HepG2 (cell line): Measurements from ENCODE around the gene THOC2. TPM values are rescaled to one million over a fixed set of nuclear protein-coding genes. Genes with fewer than 3 reads are reported as not detected.

Experiments used
- ATAC-seq: fragments of 200-7000 bp; cut with Tn5 transposase; 3 replicates; pipeline ENCODE4 v1.9.1; 2020; ENCODE audit warnings: mild to moderate bottlenecking, moderate library complexity
- Bru-seq: library from RNA; stranded (reverse); fragments of 400-500 nt; gene quantifications from one replicate; lab custom pipeline; 2021; lab: Mats Ljungman, UMichigan
- BruChase-seq, 2 experiments: library from RNA; stranded (reverse); fragments of 400-500 nt; gene quantifications; one replicate each; lab custom pipeline; 2021; lab: Mats Ljungman, UMichigan
- BruUV-seq: library from RNA; stranded (reverse); fragments of 400-500 nt; replicated peaks from 2 replicates; lab custom pipeline; 2021; lab: Mats Ljungman, UMichigan
- CTCF ChIA-PET: fragments of 300-600 bp; formaldehyde crosslinking; extraction: SDS; loops from one replicate; lab custom pipeline; 2021; ENCODE audit warnings: low total read pairs, inconsistent platforms, low intra/inter-chr PET ratio; lab: Yijun Ruan, JAX
- POLR2A ChIA-PET: fragments of 350-600 bp; sonication (Branson Sonifier 250); formaldehyde crosslinking; loops from one replicate; lab custom pipeline; 2020; ENCODE audit warnings: antibody characterized with exemption, inconsistent platforms; lab: Yijun Ruan, JAX
- DNase-seq: peaks from one replicate; pipeline ENCODE4 v3.0.0-alpha.2; 2015; ENCODE audit warnings: low spot score
- FAIRE-seq: peaks from 3 replicates; lab custom pipeline; 2011; peaks lifted over from hg19 to GRCh38; lab: Jason Lieb, UNC
- H2AFZ ChIP-seq: one replicate; pipeline ENCODE4 v1.6.1; 2011; ENCODE audit warnings: low read length, inconsistent platforms
- H3K27ac ChIP-seq: fragments of 300-600 bp; 3 replicates; pipeline ENCODE4 v1.8.0; 2011; ENCODE audit warnings: mixed run types, mild to moderate bottlenecking, mixed read lengths, low read length, inconsistent platforms; ENCODE audit not compliant: insufficient read depth; ENCODE audit errors: extremely low read length
- H3K27me3 ChIP-seq, 2 experiments: fragments of 200-600 bp in 1 of 2; 2 replicates in 1 of 2; 3 replicates in 1 of 2; pipeline versions ENCODE4 v1.6.0 to v1.8.0; 2011; ENCODE audit warnings: low read length in 2 of 2, mild to moderate bottlenecking in 2 of 2, moderate library complexity in 2 of 2, inconsistent platforms in 1 of 2; ENCODE audit not compliant: insufficient read depth in 2 of 2, control insufficient read depth in 1 of 2
- H3K36me3 ChIP-seq, 2 experiments: fragments of 200-600 bp in 1 of 2; replicated peaks in 1 of 2; 2 replicates in 1 of 2; 3 replicates in 1 of 2; pipeline versions ENCODE4 v1.5.1 to v1.8.0; 2011; ENCODE audit warnings: low read length in 2 of 2, inconsistent platforms in 1 of 2; ENCODE audit not compliant: insufficient read depth in 2 of 2, control insufficient read depth in 1 of 2
- H3K4me1 ChIP-seq: 2 replicates; pipeline ENCODE4 v1.5.1; 2012; ENCODE audit warnings: low read length, inconsistent platforms; ENCODE audit not compliant: insufficient read depth
- H3K4me2 ChIP-seq: 2 replicates; pipeline ENCODE4 v1.6.0; 2011; ENCODE audit warnings: low read depth, low read length, inconsistent platforms
- H3K4me3 ChIP-seq, 3 experiments: fragments of 200-600 bp in 1 of 3; sonication (generic), shearing (Covaris generic) in 1 of 3; replicated peaks in 1 of 3; 2 replicates each; pipeline ENCODE4 v1.5.1; 2011 to 2016; ENCODE audit warnings: low read length in 3 of 3, inconsistent platforms in 2 of 3, low read depth in 2 of 3, mild to moderate bottlenecking in 2 of 3, control low read depth in 1 of 3, mixed read lengths in 1 of 3; ENCODE audit not compliant: insufficient read depth in 1 of 3
- H3K79me2 ChIP-seq: one replicate; pipeline ENCODE4 v1.6.1; 2011; ENCODE audit warnings: low read length, inconsistent platforms; ENCODE audit not compliant: insufficient read depth
- H3K9ac ChIP-seq: 2 replicates; pipeline ENCODE4 v1.6.0; 2011; ENCODE audit warnings: mild to moderate bottlenecking, low read depth, low read length, inconsistent platforms; ENCODE audit not compliant: insufficient read depth
- H3K9me3 ChIP-seq: 2 replicates; pipeline ENCODE4 v1.5.1; 2012; ENCODE audit warnings: mild to moderate bottlenecking, low read length
- H4K20me1 ChIP-seq: 2 replicates; pipeline ENCODE4 v1.6.0; 2011; ENCODE audit warnings: inconsistent platforms, mild to moderate bottlenecking, low read length, moderate library complexity; ENCODE audit not compliant: insufficient read depth
- ARID5B ChIP-seq: IDR thresholded peaks from 2 replicates; pipeline ENCODE4 v1.4.0; 2020; ENCODE audit warnings: mild to moderate bottlenecking, missing genetic modification reagents
- GLI4 ChIP-seq: sonication (generic); formaldehyde crosslinking; IDR thresholded peaks from 2 replicates; pipeline ENCODE4 v1.5.1; 2020; ENCODE audit warnings: missing genetic modification reagents, mild to moderate bottlenecking, moderate library complexity, borderline replicate concordance
- KDM1A ChIP-seq: IDR thresholded peaks from 2 replicates; pipeline ENCODE4 v1.6.1; 2016; ENCODE audit warnings: missing compliant biosample characterization
- KLF16 ChIP-seq, 2 experiments: sonication (generic) in 1 of 2; formaldehyde crosslinking in 1 of 2; IDR thresholded peaks; 2 replicates each; pipeline versions ENCODE4 v1.6.1 to v1.8.0; 2016 to 2023; ENCODE audit warnings: missing genetic modification reagents in 2 of 2, missing compliant biosample characterization in 1 of 2
- POGK ChIP-seq: sonication (generic); formaldehyde crosslinking; conservative IDR thresholded peaks from 2 replicates; pipeline ENCODE4 v1.8.0; 2022; ENCODE audit warnings: mild to moderate bottlenecking, moderate library complexity, missing genetic modification reagents
- ZNF180 ChIP-seq: sonication (generic); formaldehyde crosslinking; IDR thresholded peaks from 2 replicates; pipeline ENCODE4 v1.4.0; 2020; ENCODE audit warnings: low read depth, missing genetic modification reagents, borderline replicate concordance
- ZNF225 ChIP-seq: sonication (generic); formaldehyde crosslinking; IDR thresholded peaks from 2 replicates; pipeline ENCODE4 v1.4.0; 2020; ENCODE audit warnings: mild to moderate bottlenecking, missing genetic modification reagents
- ZNF431 ChIP-seq: sonication (generic); formaldehyde crosslinking; IDR thresholded peaks from 2 replicates; pipeline ENCODE4 v1.9.0; 2022; ENCODE audit warnings: missing genetic modification reagents, low read depth, mild to moderate bottlenecking, borderline replicate concordance
- ZNF704 ChIP-seq: sonication (generic); formaldehyde crosslinking; IDR thresholded peaks from 2 replicates; pipeline ENCODE4 v1.8.1; 2023; ENCODE audit warnings: mild to moderate bottlenecking, inconsistent platforms, moderate library complexity, missing genetic modification reagents, borderline replicate concordance
- WGBS: methylation state at CpG from one replicate; pipeline ENCODE4 v1.1.6; 2017; ENCODE audit warnings: low lambda C conversion rate; 5-methylcytosine and 5-hydroxymethylcytosine counted together
- in situ Hi-C: cut with HindIII; loops from 2 replicates; pipeline ENCODE4 v1.10.0; 2017; ENCODE audit warnings: low pct_unique_long_range_greater_than_20kb; ENCODE audit not compliant: extremely low pct_ligation_motif_present
- intact Hi-C: fragments of 100-400 bp; cut with micrococcal nuclease; formaldehyde crosslinking; loops from one replicate; pipeline ENCODE4 v1.10.0; 2022; ENCODE audit not compliant: unreplicated experiment
- long read RNA-seq, 2 experiments: library from RNA in 1 of 2; library from polyadenylated mRNA in 1 of 2; stranded (forward) in 1 of 2; unstranded in 1 of 2; transcript quantifications; one replicate each; pipeline ENCODE4 v2.0.0, GENCODE V29; 2019 to 2022
- polyA minus RNA-seq, 3 experiments: library from RNA; depleted of rRNA, polyadenylated mRNA; stranded (reverse); fragments of >200 nt; gene quantifications; 2 replicates each; pipeline ENCODE4 v1.2.3, GENCODE V29; 2011; ENCODE audit warnings: low replicate concordance in 1 of 3
- polyA plus RNA-seq, 8 experiments: library from polyadenylated mRNA; depleted of rRNA in 3 of 8; stranded (reverse) in 7 of 8; unstranded in 1 of 8; fragments of >200 nt; fragmentation: Illumina TruSeq in 4 of 8; extraction: Trizol in 4 of 8; gene quantifications; 2 replicates each; pipeline versions ENCODE4 v1.2.1 to v1.2.3, GENCODE V29; 2011 to 2016; ENCODE audit warnings: low read depth in 4 of 8, missing spikeins in 1 of 8, mixed read lengths in 1 of 8; ENCODE audit not compliant: insufficient read depth in 1 of 8
- total RNA-seq, 5 experiments: library from RNA; depleted of rRNA; stranded (reverse); fragments of >200 nt; fragmentation: Illumina TruSeq; extraction: Trizol; gene quantifications; 2 replicates each; pipeline ENCODE4 v1.2.3, GENCODE V29; 2016; ENCODE audit warnings: low read depth in 1 of 5

Gene THOC2
- total RNA-seq (2016; rRNA removed; fragmentation: Illumina TruSeq; extraction: Trizol) (87.1 and 132 TPM in 2 replicates), polyA plus RNA-seq (2011; rRNA removed) (79.6 and 101 TPM in 2 replicates), polyA minus RNA-seq (2011; rRNA and poly(A)+ RNA removed; ENCODE audit: low replicate concordance) (26.6 and 41.3 TPM in 2 replicates), Bru-seq, nascent RNA (percentile 85 among the genes with signal in this experiment), BruChase-seq, experiment 1, labeled RNA remaining after a 6-hour chase (percentile 86 among the genes with signal in this experiment), BruChase-seq, experiment 2, labeled RNA remaining after a 2-hour chase (percentile 89 among the genes with signal in this experiment)
- 17.9 and 19.0 TPM in 2 replicates for total RNA-seq (2016; cell fraction: cytosol; rRNA removed; fragmentation: Illumina TruSeq; extraction: Trizol; ENCODE audit: low read depth)
- total RNA-seq (2016; cell fraction: insoluble cytoplasmic fraction; rRNA removed; fragmentation: Illumina TruSeq; extraction: Trizol): 89.4 and 121 TPM in 2 replicates
- total RNA-seq (2016; cell fraction: membrane; rRNA removed; fragmentation: Illumina TruSeq; extraction: Trizol): 19.6 and 23.7 TPM in 2 replicates
- total RNA-seq (2016; cell fraction: nucleus; rRNA removed; fragmentation: Illumina TruSeq; extraction: Trizol): 149 TPM in 2 replicates
- 22.1 and 35.2 TPM in 2 replicates for polyA plus RNA-seq (2011; cell fraction: cytosol; rRNA removed)
- 135 and 163 TPM in 2 replicates for polyA plus RNA-seq (2011; cell fraction: nucleus; rRNA removed)
- polyA plus RNA-seq (2012): 50.9 and 69.8 TPM in 2 replicates
- 1.8 and 2.0 TPM in 2 replicates for polyA plus RNA-seq (2016; cell fraction: cytosol; fragmentation: Illumina TruSeq; extraction: Trizol; ENCODE audit: low read depth)
- polyA plus RNA-seq (2016; cell fraction: insoluble cytoplasmic fraction; fragmentation: Illumina TruSeq; extraction: Trizol; ENCODE audit: low read depth): 88.5 and 93.2 TPM in 2 replicates
- 5.9 and 6.2 TPM in 2 replicates for polyA plus RNA-seq (2016; cell fraction: membrane; fragmentation: Illumina TruSeq; extraction: Trizol; ENCODE audit: low read depth)
- polyA plus RNA-seq (2016; cell fraction: nucleus; fragmentation: Illumina TruSeq; extraction: Trizol; ENCODE audit: insufficient read depth, low read depth): 129 and 143 TPM in 2 replicates
- 30.9 and 32.4 TPM in 2 replicates for polyA minus RNA-seq (2011; cell fraction: cytosol; rRNA and poly(A)+ RNA removed)
- polyA minus RNA-seq (2011; cell fraction: nucleus; rRNA and poly(A)+ RNA removed): 381 and 407 TPM in 2 replicates
- long read RNA-seq, experiment 1, partial matches to known transcripts: 39 of 47 reads
- long read RNA-seq, experiment 1, other reads (novel, unspliced or antisense): 7 of 47 reads
- long read RNA-seq, experiment 2, partial matches to known transcripts: 2 of 23 reads
- long read RNA-seq, experiment 2, other reads (novel, unspliced or antisense): 20 of 23 reads

- 0 out of 5 replicates have a peak, but pooled peaks cover 0 to under 1% of the 10 kb centered on the region in 2 experiments for H3K36me3 ChIP-seq
- H3K4me3 ChIP-seq: peak within 1 kb of the TSS; percentile 82 to 89 (median 83)
- no peaks in the 10 kb centered on the region; a peak in 1 of 5 replicates for H3K27me3 ChIP-seq
- intact Hi-C loops (no loop called here), in situ Hi-C loops (no loop called here)
- no peaks in the 10 kb centered on the region for H3K9me3 ChIP-seq
- H4K20me1 ChIP-seq: 0 out of 2 replicates have a peak, but pooled peaks cover 5% of the 10 kb centered on the region
- ATAC-seq: peak; percentile 92
- TSS peak; percentile 71 for BruUV-seq
- H3K9ac ChIP-seq: peak within 1 kb of the TSS; percentile 87
- POLR2A ChIA-PET: interaction anchor here (0.6 to 1.7 kb wide), 6 partner anchors 11 to 135 kb away, joined by 3 to 5 read pairs (median 3); no protein-coding TSS in a partner anchor
- FAIRE-seq: peak; percentile 80
- peaks cover 50% of the 10 kb centered on the region for H3K4me1 ChIP-seq
- WGBS: 8% methylated on average over 12 of the region's 49 CpGs
- peak within 1 kb of the TSS; percentile 85 for H3K27ac ChIP-seq
- peaks cover 49% of the 10 kb centered on the region for H3K79me2 ChIP-seq
- peak within 1 kb of the TSS; percentile 40 for H2AFZ ChIP-seq
- peak within 1 kb of the TSS; percentile 81 for H3K4me2 ChIP-seq
- DNase-seq: peak; percentile 73
- CTCF ChIA-PET: no interaction called here
- TF ChIP-seq POGK (CRISPR knock-in tag): no peak
- TF ChIP-seq ZNF225 (CRISPR knock-in tag): no peak
- no peak for TF ChIP-seq KDM1A (CRISPR knock-in tag)
- 0 out of 2 replicates have a peak, but pooled peaks have one; percentile 38 for TF ChIP-seq ARID5B
- peak in 1 of 2 experiments; percentile 44; a peak in 1 of 4 replicates for TF ChIP-seq KLF16 (CRISPR knock-in tag; IDR thresholded peaks at IDR 0.05)
- peak; percentile 30; the same call in 1 of the 2 replicates for TF ChIP-seq ZNF431
- TF ChIP-seq ZNF180 (CRISPR knock-in tag): no peak
- TF ChIP-seq GLI4: no peak
- TF ChIP-seq ZNF704: no peak
Measured at GRCh38 chrX:123732670-123733363, at the start of gene THOC2. Gene THOC2, minus strand, starts transcription at chrX:123733052. Its CDS starts 30 bp downstream, at chrX:123733022.
